HG03066 (cell line): Measurements from ENCODE around the gene FOXB1.

Experiments
- ATAC-seq: cut with Tn5 transposase; IDR thresholded peaks from one replicate; pipeline ENCODE4 v1.9.1; 2021; ENCODE audit warnings: low read depth; ENCODE audit not compliant: unreplicated experiment

The FOXB1 gene

DNA sequence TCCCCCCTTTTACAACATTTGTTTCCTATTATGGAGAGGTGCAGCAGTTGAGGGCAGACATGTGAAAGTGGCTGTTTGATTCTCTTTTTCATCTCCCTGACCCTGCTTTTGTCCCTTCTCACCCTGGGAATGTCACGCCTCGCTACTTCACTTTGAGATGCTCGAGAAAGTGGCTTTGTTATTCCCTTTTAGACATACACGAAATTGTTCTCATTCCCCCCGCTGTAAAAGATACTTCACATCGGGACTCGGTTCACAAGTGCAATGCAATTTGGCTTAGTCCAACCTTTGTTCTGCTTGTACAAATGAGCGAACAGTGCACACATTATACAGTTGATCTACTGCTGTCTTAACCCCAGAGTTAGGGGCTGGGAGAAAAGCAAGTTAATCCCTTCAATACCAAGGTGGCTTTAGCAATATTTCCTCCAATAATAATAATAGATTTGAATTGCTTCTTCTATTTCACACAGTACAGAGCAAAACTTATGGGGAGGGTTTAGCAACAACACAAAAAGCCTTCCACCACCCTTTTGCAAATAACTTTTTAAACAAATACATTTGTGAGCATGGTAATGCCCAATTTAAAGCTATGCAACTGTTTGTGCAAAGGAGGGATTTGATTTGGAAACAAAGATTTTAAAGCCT, 5.7 kb upstream of the FOXB1 start:
- ATAC-seq: no peak

- ATAC-seq: no peak
Observed at GRCh38 chr15:59998950-59999611, 5.0 kb upstream of the FOXB1 start.

DNA sequence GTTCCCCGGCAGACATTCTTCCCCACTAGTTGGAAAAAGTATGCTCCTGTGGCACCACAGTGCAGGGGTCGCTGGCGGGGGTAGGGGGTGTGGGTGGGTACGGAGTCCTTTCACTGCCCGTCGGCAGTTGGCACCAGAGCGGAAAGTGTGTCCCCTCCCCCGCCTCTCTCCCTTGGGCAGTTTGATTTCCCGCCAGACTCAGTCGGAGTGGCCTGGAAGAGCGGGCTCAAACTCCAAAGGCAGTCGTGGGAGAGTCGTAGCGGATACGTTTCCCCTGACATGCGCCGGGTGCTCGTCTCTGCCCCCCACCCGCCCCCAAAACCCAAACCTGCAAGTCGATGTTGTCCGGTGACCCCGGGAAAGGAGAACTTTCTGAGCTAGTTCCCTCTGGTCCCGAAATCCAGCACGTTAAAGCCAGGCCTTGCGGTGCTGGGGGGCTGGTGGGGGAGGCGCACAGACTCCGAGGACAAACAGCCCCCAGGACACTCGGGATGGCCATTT, 4.4 kb upstream of the FOXB1 start:
- no peak for ATAC-seq

- no peak for ATAC-seq
Observed at GRCh38 chr15:60000113-60000823, 3.8 kb upstream of the FOXB1 start.

GRCh38 chr15:60000824-60001609, 3.1 kb upstream of the FOXB1 start:
- ATAC-seq: no peak

DNA sequence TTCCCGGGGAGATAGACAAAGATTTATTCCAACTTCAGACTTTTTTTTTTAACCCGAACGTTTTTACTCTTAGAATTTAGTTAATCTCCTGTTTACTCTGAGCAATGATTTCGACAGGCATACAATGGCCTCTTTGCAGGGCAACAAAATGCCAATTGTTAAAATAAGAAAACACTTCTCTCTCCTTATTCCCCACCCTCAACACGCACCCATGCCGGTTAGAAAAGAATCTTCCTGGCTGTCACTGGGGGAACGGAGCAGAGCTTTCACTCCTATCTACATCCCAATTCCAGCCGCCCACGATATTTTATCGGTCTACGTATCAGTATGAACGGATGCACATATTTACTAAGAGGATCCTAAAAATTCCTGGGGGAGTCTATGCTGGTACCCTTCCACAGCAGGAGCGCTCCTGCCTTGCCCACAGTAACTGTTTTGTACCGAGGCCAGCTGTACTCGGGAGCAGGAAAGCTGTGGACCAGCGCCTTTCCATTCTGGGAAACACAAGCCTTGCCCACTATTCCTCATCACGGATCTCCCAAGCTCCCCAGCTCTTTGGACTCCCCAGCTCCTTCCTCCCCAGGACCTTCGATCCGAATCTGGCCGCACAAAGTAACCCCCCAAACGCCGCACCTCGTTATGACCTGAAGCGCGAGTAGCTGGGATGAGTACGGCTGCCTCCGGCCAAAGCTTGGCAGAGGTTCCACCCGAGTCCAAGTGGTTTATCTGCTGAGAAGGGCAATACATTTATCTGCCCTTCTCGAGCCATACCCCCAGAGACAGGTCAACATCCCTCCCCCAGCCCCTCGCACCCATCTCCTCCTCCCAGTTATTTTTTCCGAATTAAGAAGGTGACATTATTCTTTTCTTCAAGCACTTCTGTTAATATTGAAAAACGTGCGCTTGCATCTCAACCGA, 2.2 kb upstream of the FOXB1 start:
- no peak for ATAC-seq

DNA sequence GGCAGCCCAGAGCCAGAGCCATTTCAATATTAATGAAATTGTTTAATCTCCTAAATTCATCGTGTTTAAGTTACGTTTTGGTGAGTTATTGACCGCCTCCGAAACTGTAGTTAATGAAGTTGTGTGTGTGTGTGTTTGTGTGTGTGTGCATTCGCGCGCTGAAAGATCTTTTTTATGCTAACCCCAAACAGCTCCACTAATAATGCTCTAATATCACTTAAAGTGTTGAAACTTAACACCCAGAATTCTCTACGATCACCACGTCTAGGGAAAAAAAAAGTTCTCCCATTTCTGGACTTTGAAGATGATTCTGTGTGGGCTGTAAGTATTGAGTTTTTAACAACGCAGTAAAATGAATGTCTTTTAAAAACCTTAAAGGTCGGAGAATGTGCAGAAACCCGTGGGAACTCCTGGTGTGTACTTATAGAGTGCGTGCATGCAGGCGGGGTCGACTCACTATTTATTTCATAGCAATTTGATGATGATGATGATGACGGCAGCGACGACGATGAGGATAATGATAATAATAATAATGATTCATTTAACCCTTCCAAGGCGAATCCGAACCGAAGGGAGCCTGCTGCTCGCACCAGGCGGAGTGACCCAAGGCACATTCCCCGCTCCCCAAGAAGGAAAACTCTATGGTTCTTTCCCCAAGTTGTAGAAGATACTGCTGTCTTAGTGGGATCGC, 1.4 kb upstream of the FOXB1 start:
- no peak for ATAC-seq

- ATAC-seq: no peak
Observed at GRCh38 chr15:60003243-60004008, 685 bp upstream of the FOXB1 start.

GRCh38 chr15:60004846-60005351, 788 bp downstream of the FOXB1 start:
- no peak for ATAC-seq

DNA sequence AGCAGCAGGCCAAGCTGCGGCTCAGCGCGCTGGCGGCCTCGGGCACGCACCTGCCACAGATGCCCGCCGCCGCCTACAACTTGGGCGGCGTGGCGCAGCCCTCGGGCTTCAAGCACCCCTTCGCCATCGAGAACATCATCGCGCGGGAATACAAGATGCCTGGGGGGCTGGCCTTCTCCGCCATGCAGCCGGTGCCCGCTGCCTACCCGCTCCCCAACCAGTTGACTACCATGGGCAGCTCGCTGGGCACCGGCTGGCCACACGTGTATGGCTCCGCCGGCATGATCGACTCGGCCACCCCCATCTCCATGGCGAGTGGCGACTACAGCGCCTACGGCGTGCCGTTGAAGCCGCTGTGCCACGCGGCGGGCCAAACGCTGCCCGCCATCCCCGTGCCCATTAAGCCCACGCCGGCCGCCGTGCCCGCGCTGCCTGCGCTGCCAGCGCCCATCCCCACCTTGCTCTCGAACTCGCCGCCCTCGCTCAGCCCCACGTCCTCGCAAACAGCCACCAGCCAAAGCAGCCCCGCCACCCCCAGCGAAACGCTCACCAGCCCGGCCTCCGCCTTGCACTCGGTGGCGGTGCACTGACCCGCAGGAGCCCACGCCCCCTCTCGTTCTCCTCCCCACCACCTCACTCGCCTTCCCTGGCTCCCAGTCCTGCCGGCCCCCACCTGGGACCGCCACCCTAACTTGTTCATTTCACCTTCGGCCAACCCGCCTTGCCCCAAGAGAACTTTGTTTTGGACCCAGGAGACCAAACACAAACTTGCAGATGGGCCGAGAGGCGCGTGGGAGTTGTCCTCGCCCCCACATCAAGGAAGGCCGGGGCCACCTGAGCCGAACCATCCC, 1.5 kb downstream of the FOXB1 start:
- peak; percentile 16 for ATAC-seq

GRCh38 chr15:60006203-60006862, 2.2 kb downstream of the FOXB1 start:
- peak; percentile 63 for ATAC-seq

DNA sequence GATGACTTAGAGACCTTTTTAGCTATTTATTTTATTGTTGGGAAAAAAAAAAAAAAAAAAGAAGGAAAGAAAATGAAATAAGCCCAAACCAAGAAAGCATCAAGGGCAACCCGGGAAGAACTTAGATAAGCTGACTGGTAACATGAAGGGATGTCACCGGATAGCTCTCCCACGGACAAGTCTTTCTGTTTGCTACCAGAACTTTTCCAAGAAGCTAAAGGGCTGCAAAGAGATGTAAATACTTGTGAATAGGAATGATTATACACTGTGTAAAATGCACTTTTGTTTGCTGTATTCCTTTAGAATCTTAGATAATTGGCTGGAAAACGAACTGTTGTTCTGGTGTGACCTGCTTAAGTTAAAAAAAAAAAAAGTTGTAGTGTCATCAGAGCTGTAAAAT, 2.8 kb downstream of the FOXB1 start:
- no peak for ATAC-seq

- no peak for ATAC-seq
Observed at GRCh38 chr15:60009124-60009960, 5.2 kb downstream of the FOXB1 start.

DNA sequence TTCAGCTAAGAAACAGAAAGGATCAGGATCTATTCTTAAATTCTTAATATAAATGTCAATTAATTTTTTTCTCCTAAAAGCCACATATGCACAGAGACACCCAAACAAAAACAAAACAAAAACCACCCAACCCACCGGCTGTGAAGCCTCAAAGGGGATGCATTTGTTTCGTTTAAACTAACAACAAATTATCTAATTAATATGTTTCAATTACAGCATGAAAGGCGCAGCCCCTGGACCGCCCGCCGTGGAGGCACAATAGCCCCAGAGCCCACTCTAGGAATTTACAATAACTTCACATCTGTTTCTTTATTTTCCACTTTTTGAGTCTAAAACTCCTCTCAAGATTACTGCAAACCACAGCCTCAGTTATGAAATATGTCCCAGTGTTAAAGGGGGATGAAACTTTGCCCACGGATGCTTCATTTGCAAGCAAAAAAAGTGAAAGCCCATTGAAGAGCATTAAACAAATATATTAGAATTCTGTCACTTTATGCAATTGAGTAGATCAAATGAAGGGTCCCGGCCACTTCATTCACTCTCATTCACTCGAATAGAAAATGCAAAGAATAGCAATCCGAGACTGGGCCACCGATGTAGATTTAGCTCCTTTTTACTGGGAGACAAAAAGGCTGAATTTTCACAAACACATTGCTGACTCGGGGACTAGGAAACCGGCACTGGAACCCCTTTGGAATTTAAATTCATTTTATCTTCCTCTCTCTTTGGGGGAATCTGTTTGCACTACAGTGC, 6.0 kb downstream of the FOXB1 start:
- ATAC-seq: no peak

DNA sequence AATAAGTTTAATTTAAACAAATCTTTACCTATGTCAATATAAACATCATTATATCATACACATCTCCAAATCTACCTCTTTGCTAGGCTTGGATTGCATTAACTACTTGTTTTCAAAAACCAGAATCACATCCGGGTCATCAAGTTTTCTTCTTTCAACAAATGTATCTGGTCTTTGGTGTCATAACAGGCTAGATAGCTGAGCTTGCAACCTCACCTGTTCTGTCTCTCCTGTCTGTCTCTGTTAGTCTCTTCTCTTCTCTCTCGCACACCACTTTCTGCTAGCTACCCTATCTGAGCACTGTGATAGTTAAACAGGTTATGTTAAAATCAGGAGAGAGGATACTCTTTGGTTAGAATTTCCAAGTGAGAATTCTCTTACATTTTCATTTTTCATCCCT, 6.7 kb downstream of the FOXB1 start:
- no peak for ATAC-seq
